Stimulated activated effector memory CD8-positive, alpha-beta T cell treated with anti-CD3 and anti-CD28 coated beads, Interleukin-12 subunit alpha, Interleukin-12 subunit beta, amount 100 ng/mL, for 72 hours (primary cell): ENCODE measurements around the gene KRT13.

Source experiments
- ATAC-seq: fragments of 150-1000 bp; cut with Tn5 transposase; 2 replicates; pipeline ENCODE4 v1.10.0; 2021
- DNase-seq, 2 donors: peaks; one replicate each; pipeline ENCODE4 v3.0.0; 2021 to 2022; ENCODE audit warnings: low spot score in 2 of 2
- H3K27ac Mint-ChIP-seq: one replicate; pipeline ENCODE4 v1.8.0; 2022; ENCODE audit warnings: mild to moderate bottlenecking, mixed read lengths
- H3K36me3 Mint-ChIP-seq: one replicate; pipeline ENCODE4 v1.8.0; 2022; ENCODE audit warnings: mild to moderate bottlenecking, mixed read lengths
- H3K4me1 Mint-ChIP-seq: one replicate; pipeline ENCODE4 v1.8.0; 2022; ENCODE audit warnings: mixed read lengths
- H3K4me3 Mint-ChIP-seq: one replicate; pipeline ENCODE4 v1.8.0; 2022; ENCODE audit warnings: mild to moderate bottlenecking, mixed read lengths
- H3K9me3 Mint-ChIP-seq: one replicate; pipeline ENCODE4 v1.8.0; 2022; ENCODE audit warnings: mixed read lengths

Gene KRT13

GRCh38 chr17:41516830-41517283 is 11.4 kb upstream of the KRT13 start:
- H3K9me3 Mint-ChIP-seq = no peaks in the 10 kb centered on the region
- no peaks in the 10 kb centered on the region for H3K4me1 Mint-ChIP-seq
- no peak overlapping the region for H3K27ac Mint-ChIP-seq

GRCh38 chr17:41516147-41516829 is 10.9 kb upstream of the KRT13 start:
- no peaks in the 10 kb centered on the region for H3K36me3 Mint-ChIP-seq
- DNase-seq = no peak
- H3K9me3 Mint-ChIP-seq = no peaks in the 10 kb centered on the region
- no peaks in the 10 kb centered on the region for H3K4me1 Mint-ChIP-seq
- no peak overlapping the region for H3K27ac Mint-ChIP-seq
- ATAC-seq = no peak
- H3K4me3 Mint-ChIP-seq = no peak overlapping the region

More at GRCh38 chr17:41516830-41517283, 11.4 kb upstream of the KRT13 start:
- Mint-ChIP-seq H3K36me3 (no peaks in the 10 kb centered on the region), H3K4me3 (no peak overlapping the region)
- ATAC-seq (no peak), DNase-seq (no peak)

GRCh38 chr17:41513168-41513547 is 7.7 kb upstream of the KRT13 start:
- Mint-ChIP-seq H3K9me3 (no peaks in the 10 kb centered on the region), H3K36me3 (no peaks in the 10 kb centered on the region)
- ATAC-seq = no peak

GRCh38 chr17:41512546-41513167 is 7.2 kb upstream of the KRT13 start:
- no peaks in the 10 kb centered on the region for H3K36me3 Mint-ChIP-seq
- H3K4me3 Mint-ChIP-seq = no peak overlapping the region
- no peaks in the 10 kb centered on the region for H3K4me1 Mint-ChIP-seq
- H3K9me3 Mint-ChIP-seq = no peaks in the 10 kb centered on the region
- no peak overlapping the region for H3K27ac Mint-ChIP-seq
- ATAC-seq (no peak), DNase-seq (no peak)

More at GRCh38 chr17:41513168-41513547, 7.7 kb upstream of the KRT13 start:
- no peak for DNase-seq
- no peak overlapping the region for H3K27ac Mint-ChIP-seq
- no peaks in the 10 kb centered on the region for H3K4me1 Mint-ChIP-seq
- H3K4me3 Mint-ChIP-seq = no peak overlapping the region

GRCh38 chr17:41511716-41512115 is 6.3 kb upstream of the KRT13 start:
- Mint-ChIP-seq H3K4me1 (no peaks in the 10 kb centered on the region), H3K36me3 (no peaks in the 10 kb centered on the region), H3K9me3 (no peaks in the 10 kb centered on the region), H3K4me3 (no peak overlapping the region), H3K27ac (no peak overlapping the region)
- ATAC-seq = no peak
- no peak for DNase-seq

- H3K4me3 Mint-ChIP-seq = no peak overlapping the region
- DNase-seq (no peak), ATAC-seq (no peak)
- no peak overlapping the region for H3K27ac Mint-ChIP-seq
- H3K4me1 Mint-ChIP-seq = no peaks in the 10 kb centered on the region
- H3K36me3 Mint-ChIP-seq = no peaks in the 10 kb centered on the region
- H3K9me3 Mint-ChIP-seq = no peaks in the 10 kb centered on the region
These were observed 5.7 kb upstream of the KRT13 start for GRCh38 chr17:41511116-41511515.

- H3K4me1 Mint-ChIP-seq = no peaks in the 10 kb centered on the region
- no peak overlapping the region for H3K4me3 Mint-ChIP-seq
These were observed 5.0 kb upstream of the KRT13 start for GRCh38 chr17:41510251-41511065.

GRCh38 chr17:41507315-41507880 is 2.0 kb upstream of the KRT13 start:
- ATAC-seq (peak; percentile 25), DNase-seq (no peak)
- Mint-ChIP-seq H3K9me3 (no peaks in the 10 kb centered on the region), H3K4me3 (no peak overlapping the region), H3K4me1 (no peaks in the 10 kb centered on the region), H3K36me3 (no peaks in the 10 kb centered on the region), H3K27ac (no peak overlapping the region)

More at GRCh38 chr17:41510251-41511065, 5.0 kb upstream of the KRT13 start:
- ATAC-seq = no peak
- Mint-ChIP-seq H3K9me3 (no peaks in the 10 kb centered on the region), H3K27ac (no peak overlapping the region), H3K36me3 (no peaks in the 10 kb centered on the region)
- no peak for DNase-seq

GRCh38 chr17:41505809-41506767 is 676 bp upstream of the KRT13 start:
- Mint-ChIP-seq H3K4me3 (no peak overlapping the region), H3K4me1 (no peaks in the 10 kb centered on the region), H3K9me3 (no peaks in the 10 kb centered on the region), H3K36me3 (no peaks in the 10 kb centered on the region), H3K27ac (no peak overlapping the region)
- no peak for ATAC-seq
- no peak for DNase-seq

GRCh38 chr17:41504246-41504977 is 1.0 kb downstream of the KRT13 start:
- H3K27ac Mint-ChIP-seq = no peak overlapping the region
- peaks cover 8% of the 10 kb centered on the region for H3K4me1 Mint-ChIP-seq
- no peak for ATAC-seq
- DNase-seq = no peak
- no peak overlapping the region for H3K4me3 Mint-ChIP-seq
- no peaks in the 10 kb centered on the region for H3K36me3 Mint-ChIP-seq
- no peaks in the 10 kb centered on the region for H3K9me3 Mint-ChIP-seq

GRCh38 chr17:41503202-41503601 is 2.2 kb downstream of the KRT13 start:
- H3K9me3 Mint-ChIP-seq = no peaks in the 10 kb centered on the region
- ATAC-seq = no peak
- H3K36me3 Mint-ChIP-seq = no peaks in the 10 kb centered on the region
- no peak for DNase-seq
- no peak overlapping the region for H3K27ac Mint-ChIP-seq
- H3K4me1 Mint-ChIP-seq = peaks cover 13% of the 10 kb centered on the region
- H3K4me3 Mint-ChIP-seq = no peak overlapping the region

GRCh38 chr17:41500131-41500911 is 5.1 kb downstream of the KRT13 start:
- ATAC-seq (no peak), DNase-seq (no peak)
- Mint-ChIP-seq H3K27ac (peak overlapping the region; percentile 36), H3K9me3 (no peaks in the 10 kb centered on the region), H3K36me3 (no peaks in the 10 kb centered on the region), H3K4me1 (peaks cover 26% of the 10 kb centered on the region), H3K4me3 (no peak overlapping the region)

GRCh38 chr17:41499714-41500113 is 5.7 kb downstream of the KRT13 start:
- Mint-ChIP-seq H3K4me3 (no peak overlapping the region), H3K9me3 (no peaks in the 10 kb centered on the region), H3K27ac (peak overlapping the region; percentile 36), H3K36me3 (no peaks in the 10 kb centered on the region), H3K4me1 (peaks cover 26% of the 10 kb centered on the region)
- no peak for DNase-seq
- ATAC-seq = no peak
